ENCODE results near the gene RAB3IL1. TPM values are rescaled to one million over a fixed set of nuclear protein-coding genes. Genes with fewer than 3 reads are reported as not detected.

RAB3IL1 gene
- total RNA-seq, 1 donor from 2014 or later: 44.2 TPM

- H3K36me3 Mint-ChIP-seq (ENCODE audit: unreplicated experiment): no peaks in the 10 kb centered on the region
- no peaks in the 10 kb centered on the region for H3K27me3 Mint-ChIP-seq (ENCODE audit: unreplicated experiment)
- TF ChIP-seq, protein P1, sequence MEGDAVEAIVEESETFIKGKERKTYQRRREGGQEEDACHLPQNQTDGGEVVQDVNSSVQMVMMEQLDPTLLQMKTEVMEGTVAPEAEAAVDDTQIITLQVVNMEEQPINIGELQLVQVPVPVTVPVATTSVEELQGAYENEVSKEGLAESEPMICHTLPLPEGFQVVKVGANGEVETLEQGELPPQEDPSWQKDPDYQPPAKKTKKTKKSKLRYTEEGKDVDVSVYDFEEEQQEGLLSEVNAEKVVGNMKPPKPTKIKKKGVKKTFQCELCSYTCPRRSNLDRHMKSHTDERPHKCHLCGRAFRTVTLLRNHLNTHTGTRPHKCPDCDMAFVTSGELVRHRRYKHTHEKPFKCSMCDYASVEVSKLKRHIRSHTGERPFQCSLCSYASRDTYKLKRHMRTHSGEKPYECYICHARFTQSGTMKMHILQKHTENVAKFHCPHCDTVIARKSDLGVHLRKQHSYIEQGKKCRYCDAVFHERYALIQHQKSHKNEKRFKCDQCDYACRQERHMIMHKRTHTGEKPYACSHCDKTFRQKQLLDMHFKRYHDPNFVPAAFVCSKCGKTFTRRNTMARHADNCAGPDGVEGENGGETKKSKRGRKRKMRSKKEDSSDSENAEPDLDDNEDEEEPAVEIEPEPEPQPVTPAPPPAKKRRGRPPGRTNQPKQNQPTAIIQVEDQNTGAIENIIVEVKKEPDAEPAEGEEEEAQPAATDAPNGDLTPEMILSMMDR (IDR thresholded peaks at IDR 0.05): no peak
- no peak overlapping the region for H3K27ac Mint-ChIP-seq (ENCODE audit: unreplicated experiment)
- peaks cover 77% of the 10 kb centered on the region for H3K4me1 Mint-ChIP-seq (ENCODE audit: unreplicated experiment)
- no peaks in the 10 kb centered on the region for H3K9me3 Mint-ChIP-seq (ENCODE audit: unreplicated experiment)
- no peak overlapping the region for H3K4me3 Mint-ChIP-seq (ENCODE audit: unreplicated experiment)
- peak; percentile 79 for DNase-seq (ENCODE audit: extremely low spot score, unreplicated experiment)
Observed at GRCh38 chr11:61919705-61920631, 2.6 kb upstream of the RAB3IL1 start.

DNA sequence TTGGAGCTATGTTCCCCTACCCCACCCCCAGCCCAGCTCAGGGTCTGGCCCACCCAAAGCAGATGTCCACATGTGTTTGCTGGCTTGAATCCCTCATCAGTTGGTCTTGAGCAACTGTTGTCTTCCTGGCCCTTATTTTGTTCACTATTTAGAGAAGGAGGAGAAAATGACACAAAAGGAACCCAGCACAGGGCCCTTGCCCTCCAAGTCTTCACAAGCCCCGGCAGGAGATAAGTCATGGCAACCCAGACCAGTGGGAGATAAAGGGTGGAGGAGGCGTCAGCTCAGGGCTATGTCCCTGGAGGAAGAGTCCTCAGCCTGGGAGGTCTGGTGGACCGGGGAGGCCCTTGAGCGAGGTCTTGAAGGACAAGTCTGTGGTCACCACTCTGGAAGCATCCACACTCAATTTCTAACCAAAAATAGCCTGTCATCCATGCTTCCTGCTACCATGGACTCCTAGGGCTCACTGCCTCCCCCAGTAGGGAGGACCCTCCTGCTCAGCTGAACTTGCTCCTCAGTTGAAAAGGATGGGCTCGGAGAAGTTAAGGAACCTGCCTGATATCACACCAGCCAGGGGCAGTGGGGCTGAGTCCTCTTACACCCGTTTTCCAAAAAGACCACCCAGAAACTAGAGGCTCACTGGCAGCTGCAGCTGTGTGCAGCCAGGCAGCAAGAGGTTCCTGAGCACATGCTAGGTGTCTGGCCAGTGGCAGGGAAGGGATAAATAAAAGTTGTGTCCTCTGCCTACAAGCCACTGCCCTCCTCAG is 1.8 kb upstream of the RAB3IL1 start:
- Mint-ChIP-seq H3K27ac (ENCODE audit: unreplicated experiment) (peak overlapping the region; percentile 63), H3K27me3 (ENCODE audit: unreplicated experiment) (no peaks in the 10 kb centered on the region), H3K36me3 (ENCODE audit: unreplicated experiment) (no peaks in the 10 kb centered on the region), H3K4me3 (ENCODE audit: unreplicated experiment) (peak overlapping the region; percentile 80), H3K4me1 (ENCODE audit: unreplicated experiment) (peaks cover 75% of the 10 kb centered on the region), H3K9me3 (ENCODE audit: unreplicated experiment) (no peaks in the 10 kb centered on the region)
- DNase-seq (ENCODE audit: extremely low spot score, unreplicated experiment): peak; percentile 64
- TF ChIP-seq, protein P1 (IDR thresholded peaks at IDR 0.05): no peak

DNA sequence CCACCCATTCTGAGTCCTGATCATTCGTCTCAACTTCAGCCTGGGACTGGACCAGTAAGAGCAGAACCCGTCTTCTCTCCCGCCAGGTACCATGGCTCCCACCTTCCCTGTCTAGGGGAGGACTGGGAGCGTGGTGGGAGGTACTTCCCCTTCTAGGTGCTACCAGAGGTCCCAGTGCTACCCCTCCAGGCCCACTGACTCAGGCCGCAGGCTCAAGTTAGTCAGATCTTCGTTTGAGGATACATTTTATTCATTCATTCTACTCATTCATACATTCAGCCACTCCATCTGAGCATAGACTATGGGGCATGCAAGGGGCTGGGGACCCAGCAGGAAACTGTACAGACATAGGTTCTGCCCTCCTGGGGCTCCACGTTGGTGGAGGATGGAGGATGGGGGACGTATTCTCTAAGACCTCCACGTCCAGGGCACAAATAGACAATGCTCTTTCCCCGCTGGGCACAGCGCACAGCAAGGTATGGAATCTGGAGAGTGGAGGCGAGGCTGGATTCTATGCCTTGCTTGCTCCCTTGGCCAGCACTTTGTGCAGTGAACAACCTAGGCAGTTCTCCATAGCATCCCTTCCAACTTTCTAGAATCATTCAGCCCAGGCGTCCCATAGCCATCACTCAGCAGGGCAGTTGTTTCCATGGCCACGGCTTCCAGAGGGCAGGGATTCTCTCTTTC is 1.0 kb upstream of the RAB3IL1 start:
- peak overlapping the region; percentile 63 for H3K27ac Mint-ChIP-seq (ENCODE audit: unreplicated experiment)

DNA sequence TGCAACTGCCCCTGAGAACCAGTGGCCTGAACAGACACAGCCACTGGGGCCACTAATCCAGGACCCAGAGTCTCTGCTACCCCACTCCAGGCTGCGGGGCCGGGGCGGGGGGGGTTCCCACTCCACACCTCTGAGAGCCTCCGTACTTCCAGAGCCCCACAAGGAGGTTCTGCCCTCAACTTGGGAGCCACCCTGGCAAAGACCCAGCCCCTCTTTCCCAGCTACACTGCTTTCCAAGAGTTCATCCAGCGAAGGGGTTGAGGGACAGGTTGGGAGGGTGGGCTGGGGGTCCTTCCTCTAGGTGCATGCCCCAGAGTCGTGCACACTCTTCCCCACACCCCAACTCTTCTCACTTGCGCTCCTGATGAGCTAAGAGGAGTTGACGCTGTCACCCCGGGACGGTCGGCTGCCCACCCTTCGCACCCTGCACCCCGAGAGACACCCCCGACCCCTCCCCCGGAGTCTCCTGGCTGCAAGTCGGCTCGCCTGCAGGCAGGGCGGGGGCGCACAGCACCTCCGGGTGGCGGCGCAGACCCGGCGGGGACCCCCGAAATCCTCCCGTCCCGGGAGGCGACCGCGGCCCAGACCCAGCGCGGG is 531 bp downstream of the RAB3IL1 start:
- TF ChIP-seq, protein P1 (IDR thresholded peaks at IDR 0.05): no peak
- H3K4me1 Mint-ChIP-seq (ENCODE audit: unreplicated experiment): peaks cover 60% of the 10 kb centered on the region
- H3K27ac Mint-ChIP-seq (ENCODE audit: unreplicated experiment): peak overlapping the region; percentile 63
- no peak for DNase-seq (ENCODE audit: extremely low spot score, unreplicated experiment)
- H3K36me3 Mint-ChIP-seq (ENCODE audit: unreplicated experiment): no peaks in the 10 kb centered on the region
- no peaks in the 10 kb centered on the region for H3K27me3 Mint-ChIP-seq (ENCODE audit: unreplicated experiment)
- peak overlapping the region; percentile 77 for H3K4me3 Mint-ChIP-seq (ENCODE audit: unreplicated experiment)
- H3K9me3 Mint-ChIP-seq (ENCODE audit: unreplicated experiment): no peaks in the 10 kb centered on the region

More for the DNA sequence above, 1.0 kb upstream of the RAB3IL1 start:
- peaks cover 73% of the 10 kb centered on the region for H3K4me1 Mint-ChIP-seq (ENCODE audit: unreplicated experiment)
- no peaks in the 10 kb centered on the region for H3K36me3 Mint-ChIP-seq (ENCODE audit: unreplicated experiment)
- peak; percentile 66 for DNase-seq (ENCODE audit: extremely low spot score, unreplicated experiment)
- peak overlapping the region; percentile 80 for H3K4me3 Mint-ChIP-seq (ENCODE audit: unreplicated experiment)
- H3K9me3 Mint-ChIP-seq (ENCODE audit: unreplicated experiment): no peaks in the 10 kb centered on the region
- H3K27me3 Mint-ChIP-seq (ENCODE audit: unreplicated experiment): no peaks in the 10 kb centered on the region
- TF ChIP-seq, protein P1 (IDR thresholded peaks at IDR 0.05): no peak

Measured in osteocyte (in vitro differentiated cells).